Left lung (tissue), 10 donors: ENCODE data around the gene NR2F1-AS1. TPM values are rescaled to one million over a fixed set of nuclear protein-coding genes. Genes with fewer than 3 reads are reported as not detected.

ENCODE experiments used
- ATAC-seq: fragments of 200-7000 bp; cut with Tn5 transposase; one replicate; pipeline ENCODE4 v1.9.1; 2020; ENCODE audit warnings: moderate library complexity
- DNase-seq, 4 donors: peaks; one replicate each; pipeline ENCODE4 v3.0.0-alpha.2; 2013 to 2020
- H3K27ac ChIP-seq, 2 donors: fragments of 200-600 bp; sonication (generic) in 1 of 2; one replicate each; pipeline versions ENCODE4 v1.5.0 to v1.8.0; 2020 to 2021
- H3K27me3 ChIP-seq, 2 donors: fragments of 200-600 bp; sonication (generic) in 1 of 2; one replicate each; pipeline versions ENCODE4 v1.5.0 to v1.8.0; 2020 to 2021
- H3K36me3 ChIP-seq, 2 donors: fragments of 200-600 bp; sonication (generic) in 1 of 2; one replicate each; pipeline versions ENCODE4 v1.5.0 to v1.8.0; 2020 to 2021
- H3K4me1 ChIP-seq, 2 donors: fragments of 200-600 bp; one replicate each; pipeline ENCODE4 v1.8.0; 2021
- H3K4me3 ChIP-seq, 2 donors: fragments of 200-600 bp; sonication (generic) in 1 of 2; one replicate each; pipeline versions ENCODE4 v1.5.0 to v1.8.0; 2020 to 2021; ENCODE audit warnings: mild to moderate bottlenecking in 1 of 2
- H3K9me3 ChIP-seq, 2 donors: fragments of 200-600 bp; sonication (generic) in 1 of 2; one replicate each; pipeline versions ENCODE4 v1.5.0 to v1.8.0; 2020 to 2021
- intact Hi-C, 2 donors: fragments of 100-400 bp; cut with DNase I; formaldehyde crosslinking; loops; one replicate each; pipeline versions ENCODE4 v1.11.2 to v1.14.2; 2022
- polyA plus RNA-seq, 6 donors: library from polyadenylated mRNA; unstranded; fragments of 120-200 nt; gene quantifications; one replicate each; pipeline ENCODE4 v1.2.1, GENCODE V29; 2013; ENCODE audit not compliant: insufficient read length in 6 of 6
- total RNA-seq, 2 donors: library from RNA; stranded (reverse); fragmentation: NEBNext Ultra II Directional; extraction: Animal tissue kit (Norgen Biotek cat#: 25700); gene quantifications; one replicate each; pipeline ENCODE4 v1.2.1, GENCODE V29; 2021
- TF ChIP-seq, protein P1 (sequence below), 2 donors: fragments of 200-600 bp; sonication (generic) in 1 of 2; IDR thresholded peaks; one replicate each; pipeline versions ENCODE4 v1.5.0 to v1.8.0; 2021; ENCODE audit warnings: antibody characterized with exemption in 2 of 2
- donor health status: DM: no; HTN: yes; CAD: no.
- donor health status: DM: no; HTN: no; CAD: no.

Gene NR2F1-AS1
- total and polyA plus RNA-seq, 8 donors = 10.5 to 66.3 (median 48.3) TPM

GRCh38 chr5:93603793-93604643 is 23.0 kb upstream of the NR2F1-AS1 start:
- Histone ChIP-seq H3K9me3 (no peaks in the 10 kb centered on the region), H3K4me1 (peaks cover 0 to 4% of the 10 kb centered on the region in 2 donors), H3K27ac (peak overlapping the region; percentile 53 to 69), H3K27me3 (peaks cover 89 to 100% of the 10 kb centered on the region in 2 donors), H3K36me3 (no peaks in the 10 kb centered on the region), H3K4me3 (peak overlapping the region; percentile 3 to 9)
- TF ChIP-seq, protein P1, sequence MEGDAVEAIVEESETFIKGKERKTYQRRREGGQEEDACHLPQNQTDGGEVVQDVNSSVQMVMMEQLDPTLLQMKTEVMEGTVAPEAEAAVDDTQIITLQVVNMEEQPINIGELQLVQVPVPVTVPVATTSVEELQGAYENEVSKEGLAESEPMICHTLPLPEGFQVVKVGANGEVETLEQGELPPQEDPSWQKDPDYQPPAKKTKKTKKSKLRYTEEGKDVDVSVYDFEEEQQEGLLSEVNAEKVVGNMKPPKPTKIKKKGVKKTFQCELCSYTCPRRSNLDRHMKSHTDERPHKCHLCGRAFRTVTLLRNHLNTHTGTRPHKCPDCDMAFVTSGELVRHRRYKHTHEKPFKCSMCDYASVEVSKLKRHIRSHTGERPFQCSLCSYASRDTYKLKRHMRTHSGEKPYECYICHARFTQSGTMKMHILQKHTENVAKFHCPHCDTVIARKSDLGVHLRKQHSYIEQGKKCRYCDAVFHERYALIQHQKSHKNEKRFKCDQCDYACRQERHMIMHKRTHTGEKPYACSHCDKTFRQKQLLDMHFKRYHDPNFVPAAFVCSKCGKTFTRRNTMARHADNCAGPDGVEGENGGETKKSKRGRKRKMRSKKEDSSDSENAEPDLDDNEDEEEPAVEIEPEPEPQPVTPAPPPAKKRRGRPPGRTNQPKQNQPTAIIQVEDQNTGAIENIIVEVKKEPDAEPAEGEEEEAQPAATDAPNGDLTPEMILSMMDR (IDR thresholded peaks at IDR 0.05) = no peak
- intact Hi-C loops = loop anchor here in 1 of 2 donors (10.0 kb wide), 1 partner anchor 311 kb away; no protein-coding TSS in a partner anchor
- DNase-seq (peak in 1 of 4 donors; percentile 84), ATAC-seq (peak; percentile 13)

DNA sequence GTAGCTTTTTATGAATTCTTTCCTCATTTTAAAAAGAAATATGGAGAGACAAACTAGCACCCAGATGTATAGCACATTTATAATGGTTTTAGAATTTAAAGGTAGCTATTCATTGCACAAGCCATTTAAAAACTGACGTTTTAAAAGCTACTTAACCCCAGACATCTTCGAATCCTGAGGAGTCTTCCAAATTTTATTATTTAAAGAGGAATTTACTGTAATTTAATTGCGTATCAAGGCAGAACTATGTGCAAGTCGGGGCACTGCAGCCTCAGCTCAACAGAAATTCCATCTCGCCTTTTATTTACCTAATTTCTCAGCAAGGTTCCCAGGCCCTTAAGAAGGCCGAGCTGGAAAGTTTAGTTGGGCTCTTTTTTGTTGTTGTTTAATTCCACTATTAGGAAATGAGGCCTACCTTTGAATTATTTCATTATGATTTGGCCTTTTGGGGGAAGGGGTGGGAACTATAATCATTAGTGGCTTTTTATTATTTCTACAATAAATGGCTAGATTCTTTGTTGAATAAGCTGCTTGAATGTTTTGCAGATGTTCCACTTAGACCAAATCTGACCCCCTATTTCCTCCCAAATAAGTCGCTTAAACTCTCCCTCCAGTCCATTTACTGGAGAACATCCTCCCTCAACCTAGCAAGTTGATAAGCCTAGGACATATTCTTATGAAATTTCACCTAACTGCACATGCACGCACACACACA is 22.2 kb upstream of the NR2F1-AS1 start:
- TF ChIP-seq, protein P1 (IDR thresholded peaks at IDR 0.05) = no peak
- Histone ChIP-seq H3K9me3 (no peaks in the 10 kb centered on the region), H3K4me3 (no peak overlapping the region), H3K27ac (peak overlapping the region; percentile 53 to 69), H3K36me3 (no peaks in the 10 kb centered on the region), H3K27me3 (peaks cover 89 to 100% of the 10 kb centered on the region in 2 donors), H3K4me1 (peaks cover 0 to 4% of the 10 kb centered on the region in 2 donors)
- no peak for DNase-seq
- no peak for ATAC-seq
- intact Hi-C loops = loop anchor here in 1 of 2 donors (10.0 kb wide), 1 partner anchor 312 kb away; no protein-coding TSS in a partner anchor

- TF ChIP-seq, protein P1 (IDR thresholded peaks at IDR 0.05) = no peak
- H3K27ac ChIP-seq = peak overlapping the region; percentile 35 to 69
- ATAC-seq (no peak), DNase-seq (peak in 1 of 4 donors; percentile 54)
- H3K4me1 ChIP-seq = peaks cover 0 to 4% of the 10 kb centered on the region in 2 donors
- H3K36me3 ChIP-seq = no peaks in the 10 kb centered on the region
- H3K4me3 ChIP-seq = no peak overlapping the region
- peaks cover 89 to 100% of the 10 kb centered on the region in 2 donors for H3K27me3 ChIP-seq
- H3K9me3 ChIP-seq = no peaks in the 10 kb centered on the region
- intact Hi-C loops = loop anchor here in 1 of 2 donors (10.0 kb wide), 1 partner anchor 312 kb away; no protein-coding TSS in a partner anchor
These were observed 21.4 kb upstream of the NR2F1-AS1 start for GRCh38 chr5:93602241-93603077.

DNA sequence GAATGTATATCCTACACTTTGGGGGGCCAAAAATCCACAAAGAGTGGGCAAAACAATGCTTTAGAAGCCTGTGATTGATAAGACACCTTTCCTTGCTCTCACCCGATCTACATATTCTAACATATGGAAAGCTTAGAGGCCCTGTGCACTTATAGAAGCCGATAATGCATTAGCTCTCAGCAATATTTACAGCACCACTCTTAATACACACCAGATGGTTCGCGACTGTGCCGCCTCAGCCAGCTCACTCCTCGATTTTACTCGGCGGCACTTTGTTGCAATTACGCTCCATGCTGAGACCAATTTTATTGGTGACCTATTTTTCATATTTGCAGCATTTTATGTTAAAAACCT is 20.8 kb upstream of the NR2F1-AS1 start:
- DNase-seq = no peak
- Histone ChIP-seq H3K9me3 (no peaks in the 10 kb centered on the region), H3K36me3 (no peaks in the 10 kb centered on the region), H3K4me1 (peaks cover 0 to 9% of the 10 kb centered on the region in 2 donors), H3K4me3 (no peak overlapping the region), H3K27ac (peak overlapping the region; percentile 35 to 69), H3K27me3 (peaks cover 85 to 100% of the 10 kb centered on the region in 2 donors)
- ATAC-seq = no peak
- TF ChIP-seq, protein P1 (IDR thresholded peaks at IDR 0.05) = no peak
- intact Hi-C loops = loop anchor here in 1 of 2 donors (10.0 kb wide), 1 partner anchor 313 kb away; no protein-coding TSS in a partner anchor
